ENCODE data around the gene GRK2. TPM values are rescaled to one million over a fixed set of nuclear protein-coding genes. Genes with fewer than 3 reads are reported as not detected.

Gene GRK2
- total and polyA plus RNA-seq, 9 of the 15 experiments (the other 6 are each of a cell fraction or from before 2014, with no cell fraction given), result 0.24 to 95.8 (median 56.5) TPM

DNA sequence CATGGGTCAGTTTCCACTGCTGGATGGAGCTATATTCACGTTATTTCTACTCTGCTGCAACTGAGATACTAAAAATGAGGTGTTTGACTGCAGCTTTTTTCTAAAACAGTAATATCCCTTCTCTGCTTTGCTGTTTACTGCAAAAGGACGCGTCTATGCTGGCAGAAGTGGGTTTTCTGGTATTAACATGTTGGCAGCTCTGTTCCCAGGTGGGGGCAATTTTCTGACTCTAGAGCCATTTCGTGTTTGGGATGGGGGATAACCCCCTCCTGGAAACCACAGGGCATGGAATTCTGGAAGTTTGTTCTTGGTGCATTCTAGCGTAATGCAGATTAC lies 4.9 kb downstream of the GRK2 start (continued):
- no peak for TF ChIP-seq ZNF174 (CRISPR knock-in tag; IDR thresholded peaks at IDR 0.05)
- TF ChIP-seq ZNF165 (CRISPR knock-in tag; IDR thresholded peaks at IDR 0.05; ENCODE audit: borderline replicate concordance), result no peak
- TF ChIP-seq, protein P1, sequence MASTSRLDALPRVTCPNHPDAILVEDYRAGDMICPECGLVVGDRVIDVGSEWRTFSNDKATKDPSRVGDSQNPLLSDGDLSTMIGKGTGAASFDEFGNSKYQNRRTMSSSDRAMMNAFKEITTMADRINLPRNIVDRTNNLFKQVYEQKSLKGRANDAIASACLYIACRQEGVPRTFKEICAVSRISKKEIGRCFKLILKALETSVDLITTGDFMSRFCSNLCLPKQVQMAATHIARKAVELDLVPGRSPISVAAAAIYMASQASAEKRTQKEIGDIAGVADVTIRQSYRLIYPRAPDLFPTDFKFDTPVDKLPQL (IDR thresholded peaks at IDR 0.05; ENCODE audit: extremely low read depth, insufficient read length), result no peak

DNA sequence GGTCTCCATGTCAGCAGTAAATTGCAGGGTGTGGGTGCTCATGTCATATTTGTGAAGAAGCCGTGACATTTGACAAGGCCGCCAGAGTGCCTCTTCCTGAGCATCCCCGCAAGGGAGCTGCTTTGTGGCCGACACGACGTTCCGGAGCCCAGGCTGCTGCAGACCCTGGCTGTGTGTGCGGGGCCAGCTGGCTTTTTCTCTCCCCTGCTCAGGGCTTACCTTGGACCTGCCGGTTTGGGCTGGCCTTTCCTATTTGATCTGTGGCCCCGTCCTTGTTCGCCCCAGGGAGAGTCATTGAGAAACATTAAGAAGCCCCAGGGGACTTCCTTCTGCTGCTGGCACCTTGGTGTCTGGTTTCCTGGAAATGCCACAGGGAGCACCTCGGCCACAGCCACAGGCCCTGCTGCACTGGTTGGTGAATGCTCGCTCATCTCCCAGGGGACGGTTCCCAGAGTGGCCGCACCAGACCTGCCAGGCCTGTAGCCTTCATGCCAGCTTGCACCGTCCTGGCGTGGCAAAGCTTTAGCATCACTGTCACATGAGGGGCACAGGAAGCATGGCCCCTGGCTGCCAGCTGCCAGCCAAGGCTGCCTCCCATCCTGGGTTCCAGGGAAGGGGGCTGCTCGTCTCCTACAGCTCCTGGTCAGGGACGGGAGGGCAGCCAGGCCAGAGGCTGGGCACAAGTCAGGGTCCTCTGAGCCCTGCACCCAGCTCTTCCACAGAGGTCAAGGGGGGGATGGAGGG lies 5.4 kb downstream of the GRK2 start:
- Histone ChIP-seq H4K20me1 (replicated peaks; ENCODE audit: control insufficient read depth, insufficient read depth, low read length) (peaks cover 20% of the 10 kb centered on the region; the same call in 1 of the 2 replicates), H3K9ac (ENCODE audit: insufficient read depth in 1 of 2, low read depth in 2 of 2, low read length in 2 of 2) (peak overlapping the region in 1 of 2 experiments; percentile 70; a peak in 1 of 4 replicates), H3K9me1 (ENCODE audit: control insufficient read depth, insufficient read depth, low read length) (peaks cover 7% of the 10 kb centered on the region), H3K4me2 (ENCODE audit: insufficient read depth, low read length) (no peak overlapping the region), H3K27me3 (ENCODE audit: control insufficient read depth in 2 of 2, insufficient read depth in 2 of 2, low read length in 2 of 2) (no peaks in the 10 kb centered on the region), H3K9me3 (replicated peaks; ENCODE audit: control insufficient read depth, insufficient read depth, low read depth, low read length) (no peaks in the 10 kb centered on the region), H2AFZ (ENCODE audit: low read depth, low read length) (no peak overlapping the region), H3K79me2 (ENCODE audit: control insufficient read depth, insufficient read depth, low read length) (peaks cover 98% of the 10 kb centered on the region), H3K27ac (ENCODE audit: extremely low read depth, low read depth, low read length) (no peak overlapping the region), H3K4me1 (replicated peaks in 1 of 2; ENCODE audit: control insufficient read depth in 2 of 2, insufficient read depth in 2 of 2, low read length in 2 of 2) (peaks cover 41 to 90% of the 10 kb centered on the region in 2 experiments), H3K4me3 (no peak overlapping the region), H3K36me3 (ENCODE audit: control insufficient read depth, insufficient read depth, low read length) (peaks cover 84% of the 10 kb centered on the region; the same call in 2 of the 3 replicates)
- DNase-seq (ENCODE audit: extremely low read depth in 1 of 4, low spot score in 3 of 4) (no peak), FAIRE-seq (no peak), ATAC-seq (no peak)
- POLR2A ChIA-PET, result interaction anchor here (0.6 to 1.7 kb wide), 5 partner anchors 9 to 243 kb away, joined by 3 to 11 read pairs (median 4); no protein-coding TSS in a partner anchor
- BruUV-seq (replicated peaks), result no TSS peak
- peak; percentile 66 for TF ChIP-seq RBFOX2 (IDR thresholded peaks at IDR 0.05; ENCODE audit: low read depth, low read length)
- no peak for TF ChIP-seq RBM25 (IDR thresholded peaks at IDR 0.05; ENCODE audit: low read depth, low read length, severe bottlenecking)
- no peak for TF ChIP-seq ETV5 (CRISPR knock-in tag; IDR thresholded peaks at IDR 0.05; ENCODE audit: low read depth)
- TF ChIP-seq, protein P2, sequence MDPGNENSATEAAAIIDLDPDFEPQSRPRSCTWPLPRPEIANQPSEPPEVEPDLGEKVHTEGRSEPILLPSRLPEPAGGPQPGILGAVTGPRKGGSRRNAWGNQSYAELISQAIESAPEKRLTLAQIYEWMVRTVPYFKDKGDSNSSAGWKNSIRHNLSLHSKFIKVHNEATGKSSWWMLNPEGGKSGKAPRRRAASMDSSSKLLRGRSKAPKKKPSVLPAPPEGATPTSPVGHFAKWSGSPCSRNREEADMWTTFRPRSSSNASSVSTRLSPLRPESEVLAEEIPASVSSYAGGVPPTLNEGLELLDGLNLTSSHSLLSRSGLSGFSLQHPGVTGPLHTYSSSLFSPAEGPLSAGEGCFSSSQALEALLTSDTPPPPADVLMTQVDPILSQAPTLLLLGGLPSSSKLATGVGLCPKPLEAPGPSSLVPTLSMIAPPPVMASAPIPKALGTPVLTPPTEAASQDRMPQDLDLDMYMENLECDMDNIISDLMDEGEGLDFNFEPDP (CRISPR knock-in tag; IDR thresholded peaks at IDR 0.05), result no peak
- peak; percentile 39; the same call in 1 of the 2 replicates for TF ChIP-seq POLR2G (IDR thresholded peaks at IDR 0.05; ENCODE audit: low read depth, low read length)
- TF ChIP-seq, protein P3, sequence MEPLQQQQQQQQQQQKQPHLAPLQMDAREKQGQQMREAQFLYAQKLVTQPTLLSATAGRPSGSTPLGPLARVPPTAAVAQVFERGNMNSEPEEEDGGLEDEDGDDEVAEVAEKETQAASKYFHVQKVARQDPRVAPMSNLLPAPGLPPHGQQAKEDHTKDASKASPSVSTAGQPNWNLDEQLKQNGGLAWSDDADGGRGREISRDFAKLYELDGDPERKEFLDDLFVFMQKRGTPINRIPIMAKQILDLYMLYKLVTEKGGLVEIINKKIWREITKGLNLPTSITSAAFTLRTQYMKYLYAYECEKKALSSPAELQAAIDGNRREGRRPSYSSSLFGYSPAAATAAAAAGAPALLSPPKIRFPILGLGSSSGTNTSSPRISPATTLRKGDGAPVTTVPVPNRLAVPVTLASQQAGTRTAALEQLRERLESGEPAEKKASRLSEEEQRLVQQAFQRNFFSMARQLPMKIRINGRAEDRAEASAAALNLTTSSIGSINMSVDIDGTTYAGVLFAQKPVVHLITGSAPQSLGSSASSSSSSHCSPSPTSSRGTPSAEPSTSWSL (CRISPR knock-in tag; IDR thresholded peaks at IDR 0.05; ENCODE audit: borderline replicate concordance), result no peak
- WGBS (ENCODE audit: insufficient coverage, low coverage, missing lambda C conversion rate), result 91% methylated on average over 16 of the region's 19 CpGs
- CTCF ChIA-PET (ENCODE audit: low intra/inter-chr PET ratio), result no interaction called here
- intact Hi-C loops (cut with micrococcal nuclease) (no loop called here), in situ Hi-C loops (cut with MboI) (no loop called here)

Measured in K562 (cell line).